GM18508 (cell line): ENCODE data around the gene GAB3.

Source experiments
- ATAC-seq: cut with Tn5 transposase; IDR thresholded peaks from one replicate; pipeline ENCODE4 v1.9.1; 2021; ENCODE audit warnings: moderate number of reproducible peaks; ENCODE audit not compliant: insufficient read depth, unreplicated experiment

Gene GAB3, protein sequence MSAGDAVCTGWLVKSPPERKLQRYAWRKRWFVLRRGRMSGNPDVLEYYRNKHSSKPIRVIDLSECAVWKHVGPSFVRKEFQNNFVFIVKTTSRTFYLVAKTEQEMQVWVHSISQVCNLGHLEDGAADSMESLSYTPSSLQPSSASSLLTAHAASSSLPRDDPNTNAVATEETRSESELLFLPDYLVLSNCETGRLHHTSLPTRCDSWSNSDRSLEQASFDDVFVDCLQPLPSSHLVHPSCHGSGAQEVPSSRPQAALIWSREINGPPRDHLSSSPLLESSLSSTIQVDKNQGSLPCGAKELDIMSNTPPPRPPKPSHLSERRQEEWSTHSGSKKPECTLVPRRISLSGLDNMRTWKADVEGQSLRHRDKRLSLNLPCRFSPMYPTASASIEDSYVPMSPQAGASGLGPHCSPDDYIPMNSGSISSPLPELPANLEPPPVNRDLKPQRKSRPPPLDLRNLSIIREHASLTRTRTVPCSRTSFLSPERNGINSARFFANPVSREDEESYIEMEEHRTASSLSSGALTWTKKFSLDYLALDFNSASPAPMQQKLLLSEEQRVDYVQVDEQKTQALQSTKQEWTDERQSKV

GRCh38 chrX:154750301-154751202, at the start of gene GAB3:
Gene GAB3, minus strand, starts transcription at chrX:154751077. Its CDS starts 52 bp downstream, at chrX:154751025.
- no peak for ATAC-seq

GRCh38 chrX:154799556-154800348, 48.9 kb upstream of the GAB3 start:
- ATAC-seq: no peak

DNA sequence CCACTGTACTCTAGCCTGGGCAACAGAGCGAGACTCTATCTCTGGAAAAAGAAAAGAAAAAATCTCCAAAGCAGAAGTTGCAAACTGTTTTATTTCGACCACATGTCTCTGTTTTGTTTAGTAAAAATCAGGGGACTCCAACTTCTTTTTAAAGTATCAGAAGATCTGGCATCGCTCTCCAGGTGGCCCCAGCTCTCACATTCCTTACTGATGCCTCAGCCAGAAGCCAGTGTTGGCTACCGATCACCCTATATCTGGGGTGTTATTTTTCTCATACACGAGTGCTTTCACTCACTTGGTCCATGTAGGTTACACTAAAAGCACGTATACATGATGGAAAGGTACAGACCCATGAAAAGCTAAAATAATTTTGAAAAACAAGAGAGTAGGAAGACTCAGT, 46.1 kb upstream of the GAB3 start:
- no peak for ATAC-seq

- no peak for ATAC-seq
Measured at GRCh38 chrX:154795016-154795415, 44.1 kb upstream of the GAB3 start.

- ATAC-seq: no peak
Measured at GRCh38 chrX:154793084-154793795, 42.4 kb upstream of the GAB3 start.

- no peak for ATAC-seq
Measured at GRCh38 chrX:154791939-154792338, 41.1 kb upstream of the GAB3 start.

DNA sequence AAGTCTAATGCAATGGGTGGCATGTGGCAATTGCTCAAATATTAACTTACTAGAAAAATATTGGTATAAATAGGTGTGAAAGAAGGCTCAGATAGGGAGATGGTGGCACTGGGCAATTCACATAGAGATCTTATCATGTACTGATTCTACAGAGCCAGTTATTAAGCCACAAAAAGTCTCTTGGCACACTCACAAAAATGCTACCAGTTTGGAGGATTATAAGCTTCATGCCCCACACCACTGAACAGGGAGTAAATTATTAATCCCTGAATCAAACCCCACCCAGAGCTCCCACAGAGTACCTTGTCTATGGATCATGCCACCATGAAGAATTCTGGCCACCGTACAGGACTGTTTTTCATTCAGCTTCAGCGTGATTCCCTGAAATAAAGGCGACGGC, 40.6 kb upstream of the GAB3 start:
- no peak for ATAC-seq

DNA sequence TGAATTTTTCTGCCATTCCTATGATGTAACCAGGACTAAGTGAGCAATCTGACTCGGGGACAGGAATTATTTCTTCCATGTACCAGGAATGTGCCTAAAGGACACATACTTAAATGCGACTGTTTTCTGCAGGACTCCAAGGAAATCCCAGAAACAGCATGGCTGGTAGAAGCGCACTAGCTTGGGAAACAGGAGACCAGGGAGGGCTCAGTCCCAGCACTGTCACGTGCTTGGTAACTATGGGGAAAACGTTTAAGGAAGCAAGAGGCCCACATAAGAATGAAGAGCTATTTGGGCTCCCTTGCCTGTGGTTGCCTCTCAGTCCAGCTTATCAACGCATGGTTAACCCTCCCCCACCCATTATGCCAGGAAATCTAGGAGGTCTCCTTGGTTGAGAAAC, 34.8 kb upstream of the GAB3 start:
- ATAC-seq: no peak

- no peak for ATAC-seq
Measured at GRCh38 chrX:154784149-154784995, 33.5 kb upstream of the GAB3 start.

DNA sequence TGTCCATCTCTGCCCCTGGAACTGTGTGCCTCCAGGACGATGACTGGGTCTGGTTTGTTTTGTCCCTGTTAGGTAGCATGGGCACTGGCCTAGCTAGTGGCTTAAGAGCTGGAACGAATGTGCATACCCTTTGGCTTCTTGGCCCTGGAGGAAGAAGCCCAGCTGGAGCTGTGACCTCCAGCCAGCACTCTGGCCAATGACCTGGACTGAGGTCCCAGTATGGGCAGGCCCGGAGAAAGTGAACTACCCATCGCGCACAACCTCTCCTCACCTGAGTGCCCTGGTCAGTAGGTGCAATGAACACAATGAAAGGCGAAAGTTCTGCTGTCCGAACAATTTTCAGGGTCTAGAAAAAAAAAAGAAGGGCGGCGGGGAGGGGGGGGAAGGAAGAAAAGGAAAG, 30.1 kb upstream of the GAB3 start:
- no peak for ATAC-seq

DNA sequence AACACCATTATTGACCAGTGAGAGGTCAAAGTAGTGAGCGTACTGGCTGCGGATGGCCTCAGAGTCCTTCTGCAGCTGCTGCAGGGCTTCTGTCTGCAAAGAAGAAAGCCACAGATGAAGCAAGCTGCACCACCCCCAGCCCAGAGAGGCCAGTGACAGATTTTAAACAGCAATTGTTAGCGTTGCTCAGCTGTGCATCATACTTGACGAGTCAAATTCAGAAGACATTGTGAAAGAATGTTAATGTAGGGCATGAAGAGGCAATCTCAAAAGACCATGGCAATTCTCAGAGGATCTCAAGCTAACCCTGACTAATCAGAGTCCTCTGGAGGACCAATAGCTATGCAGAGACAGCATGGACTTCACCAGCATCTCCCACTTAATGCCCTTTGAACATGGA, 28.4 kb upstream of the GAB3 start:
- no peak for ATAC-seq

DNA sequence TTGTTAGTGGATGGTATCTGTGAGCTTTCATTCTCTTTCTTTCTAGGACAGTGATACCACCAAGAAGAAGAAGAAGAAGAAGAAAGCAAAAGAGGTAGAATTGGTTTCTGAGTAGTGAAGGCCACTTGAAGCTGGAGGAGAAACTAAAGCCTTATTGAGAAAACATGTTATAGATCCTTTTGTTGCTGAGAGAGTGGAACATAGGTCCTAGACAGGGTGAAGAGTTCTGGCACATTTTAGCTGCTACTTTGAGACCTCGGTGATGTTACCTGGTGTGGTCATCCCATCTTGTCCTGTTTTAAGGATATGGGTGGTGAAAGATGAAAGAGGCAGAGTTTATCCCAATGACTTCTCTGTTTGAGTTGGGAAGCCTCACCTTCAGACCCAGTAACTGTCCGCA, 25.9 kb upstream of the GAB3 start:
- ATAC-seq: no peak

DNA sequence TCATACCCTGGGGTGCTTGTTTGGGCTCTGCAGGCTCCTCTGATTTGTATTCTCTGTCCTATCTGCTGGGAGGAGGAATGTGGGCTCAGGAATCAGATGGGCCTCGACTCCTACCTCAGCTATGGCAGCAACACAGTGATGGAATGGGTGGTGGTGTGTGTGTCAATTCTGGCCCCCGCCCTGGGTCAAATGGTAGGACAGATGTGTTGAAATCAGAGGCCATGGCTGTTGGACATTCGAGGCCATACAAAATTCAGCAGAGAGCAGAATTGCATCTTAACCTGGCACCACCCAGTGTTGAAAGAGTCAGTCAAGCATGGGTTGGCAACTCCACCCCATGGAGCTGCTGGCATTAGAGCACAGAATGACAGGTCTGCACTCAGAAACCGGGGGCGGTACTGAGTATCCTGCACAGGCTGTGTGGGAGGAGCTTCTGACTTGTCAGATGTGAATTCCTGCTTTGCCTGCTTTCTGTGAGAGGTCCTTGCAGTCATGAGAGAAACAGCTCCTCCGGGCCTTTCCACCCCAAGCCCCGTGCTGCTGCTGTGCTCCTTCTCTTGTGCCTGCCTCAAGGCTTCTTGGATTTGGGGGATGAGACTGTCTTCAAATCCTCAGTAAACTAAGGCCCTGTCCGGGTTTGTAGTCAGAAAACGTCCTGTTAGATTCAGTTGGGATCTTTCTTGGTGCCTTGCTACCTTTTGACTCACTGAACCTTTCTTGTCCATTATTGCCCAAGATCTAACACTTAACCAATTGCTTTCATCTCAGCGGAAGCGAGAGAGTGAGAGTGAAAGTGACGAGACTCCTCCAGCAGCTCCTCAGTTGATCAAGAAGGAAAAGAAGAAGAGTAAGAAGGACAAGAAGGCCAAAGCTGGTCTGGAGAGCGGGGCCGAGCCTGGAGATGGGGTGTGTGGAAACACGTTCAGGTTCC, 24.8 kb upstream of the GAB3 start:
- no peak for ATAC-seq

- ATAC-seq: no peak
Measured at GRCh38 chrX:154774622-154775021, 23.7 kb upstream of the GAB3 start.

GRCh38 chrX:154762537-154763296, 11.8 kb upstream of the GAB3 start, which contains the start of gene DKC1:
Gene DKC1, plus strand, starts transcription at chrX:154762864. Its CDS starts 102 bp downstream, at chrX:154762966.
- ATAC-seq: peak; percentile 77

DNA sequence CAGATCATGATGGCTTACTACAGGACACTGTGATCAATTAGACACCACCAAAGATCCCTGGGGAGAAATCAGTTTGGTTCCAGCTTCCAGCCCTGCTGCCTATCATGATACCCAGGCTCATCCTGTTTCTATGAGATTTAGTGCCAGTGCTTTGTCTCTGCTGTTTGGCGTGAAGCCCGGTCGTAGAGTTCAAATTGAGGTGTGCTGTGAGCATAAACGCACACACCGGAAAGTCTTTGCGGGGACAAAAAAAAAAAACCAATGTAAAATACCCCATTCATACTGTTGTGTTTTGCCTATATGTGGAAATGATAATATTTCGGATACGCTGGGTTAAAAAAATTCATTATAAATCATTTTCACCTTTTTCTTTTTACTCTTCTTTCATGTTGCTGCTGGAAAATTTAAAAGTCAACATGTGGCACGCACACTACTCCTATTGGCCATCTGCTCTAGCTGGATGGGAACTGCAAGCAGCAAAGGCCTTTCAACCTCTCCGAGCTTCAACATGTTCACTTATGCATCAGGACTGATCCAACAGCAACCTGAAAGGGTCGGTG, 11.2 kb upstream of the GAB3 start:
- ATAC-seq: no peak

GRCh38 chrX:154758696-154759095, 7.8 kb upstream of the GAB3 start:
- ATAC-seq: no peak
